Omental fat pad (tissue), 4 donors: ENCODE results near the gene CDC42EP4. TPM values are rescaled to one million over a fixed set of nuclear protein-coding genes. Genes with fewer than 3 reads are reported as not detected.
A peak's percentile ranks its signal among the peaks of the same experiment; 100 is the strongest.

Experiments
- ATAC-seq: fragments of 150-250 bp; one replicate; pipeline ENCODE4 v1.9.1; 2016; ENCODE audit warnings: mild to moderate bottlenecking, moderate library complexity; ENCODE audit not compliant: low FRiP score
- DNase-seq: peaks from one replicate; pipeline ENCODE4 v3.0.0-alpha.2; 2019; ENCODE audit warnings: low spot score
- CTCF ChIP-seq, 3 donors: fragments of 450-650 bp; IDR thresholded peaks; one replicate each; pipeline ENCODE4 v1.5.1; 2016 to 2017; ENCODE audit warnings: antibody characterized with exemption in 3 of 3, mild to moderate bottlenecking in 3 of 3, moderate library complexity in 2 of 3
- total RNA-seq, 4 donors: library from RNA; depleted of rRNA; stranded (reverse); fragments of >200 nt; gene quantifications; one replicate each; pipeline ENCODE4 v1.1.0, GENCODE V29; 2016

Gene CDC42EP4
- total RNA-seq, result 100 to 1,000 TPM; 137 to 224 (median 181) TPM

GRCh38 chr17:73311781-73312641 is at the start of gene CDC42EP4:
TSS of gene CDC42EP4 (minus strand) at chr17:73312001. CDS start at chr17:73286500, 25,501 bp downstream.
- TF ChIP-seq CTCF (IDR thresholded peaks at IDR 0.05), result no peak
- ATAC-seq (peak; percentile 85), DNase-seq (peak; percentile 78)

- TF ChIP-seq CTCF (IDR thresholded peaks at IDR 0.05), result no peak
- DNase-seq, result no peak
- no peak for ATAC-seq
Observed at GRCh38 chr17:73360961-73361761, 49.4 kb upstream of the CDC42EP4 start.

- no peak for TF ChIP-seq CTCF (IDR thresholded peaks at IDR 0.05)
- ATAC-seq (no peak), DNase-seq (no peak)
Observed at GRCh38 chr17:73359987-73360410, 48.2 kb upstream of the CDC42EP4 start.

- DNase-seq (no peak), ATAC-seq (no peak)
- no peak for TF ChIP-seq CTCF (IDR thresholded peaks at IDR 0.05)
Observed at GRCh38 chr17:73359352-73359751, 47.6 kb upstream of the CDC42EP4 start.

- ATAC-seq (no peak), DNase-seq (no peak)
- no peak for TF ChIP-seq CTCF (IDR thresholded peaks at IDR 0.05)
Observed at GRCh38 chr17:73358668-73359067, 46.9 kb upstream of the CDC42EP4 start.

- DNase-seq, result no peak
- TF ChIP-seq CTCF (IDR thresholded peaks at IDR 0.05), result no peak
- no peak for ATAC-seq
Observed at GRCh38 chr17:73357981-73358380, 46.2 kb upstream of the CDC42EP4 start.
